MM.1S (cell line): ENCODE results near the gene EXOC3L1.

Source experiments
- DNase-seq: peaks from one replicate; pipeline ENCODE4 v3.0.0-alpha.2; 2015
- H2AFZ ChIP-seq: fragments of 300-600 bp; sonication (generic); 2 replicates; pipeline ENCODE4 v1.6.0; 2016; ENCODE audit warnings: antibody characterized with exemption, low read length
- H3F3A ChIP-seq: fragments of 300-600 bp; sonication (generic); 2 replicates; pipeline ENCODE4 v1.6.1; 2016; ENCODE audit warnings: mild to moderate bottlenecking, antibody characterized with exemption, low read length, moderate library complexity, mixed read lengths; ENCODE audit not compliant: insufficient read depth
- H3K27ac ChIP-seq: fragments of 300-600 bp; sonication (generic); 2 replicates; pipeline ENCODE4 v1.5.1; 2016; ENCODE audit warnings: mild to moderate bottlenecking, low read length
- H3K27me3 ChIP-seq: fragments of 300-600 bp; sonication (generic); replicated peaks from 2 replicates; pipeline ENCODE4 v1.6.0; 2016; ENCODE audit warnings: low read length; ENCODE audit not compliant: insufficient read depth
- H3K36me3 ChIP-seq: fragments of 300-600 bp; sonication (generic); replicated peaks from 2 replicates; pipeline ENCODE4 v1.6.1; 2016; ENCODE audit warnings: mild to moderate bottlenecking, low read length, mixed read lengths; ENCODE audit not compliant: insufficient read depth
- H3K4me1 ChIP-seq: fragments of 300-600 bp; sonication (generic); 2 replicates; pipeline ENCODE4 v1.6.1; 2016; ENCODE audit warnings: low read length, mixed read lengths
- H3K4me2 ChIP-seq: fragments of 300-600 bp; sonication (generic); 2 replicates; pipeline ENCODE4 v1.6.0; 2016; ENCODE audit warnings: low read depth, low read length
- H3K4me3 ChIP-seq: fragments of 300-600 bp; sonication (generic); 2 replicates; pipeline ENCODE4 v1.5.1; 2016; ENCODE audit warnings: low read length, mixed read lengths
- H3K79me2 ChIP-seq: fragments of 300-600 bp; sonication (generic); 2 replicates; pipeline ENCODE4 v1.6.1; 2016; ENCODE audit warnings: mixed run types, low read length, mixed read lengths
- H3K9ac ChIP-seq: fragments of 300-600 bp; sonication (generic); 2 replicates; pipeline ENCODE4 v1.6.1; 2016; ENCODE audit warnings: low read length, mixed read lengths
- H3K9me2 ChIP-seq: fragments of 300-600 bp; sonication (generic); replicated peaks from 2 replicates; pipeline ENCODE4 v1.6.1; 2016; ENCODE audit warnings: mild to moderate bottlenecking, low read length, mixed read lengths; ENCODE audit not compliant: insufficient read depth
- H3K9me3 ChIP-seq: fragments of 300-600 bp; sonication (generic); replicated peaks from 2 replicates; pipeline ENCODE4 v1.6.1; 2016; ENCODE audit warnings: mild to moderate bottlenecking, low read length, mixed read lengths; ENCODE audit not compliant: insufficient read depth
- H4K20me1 ChIP-seq: fragments of 300-600 bp; sonication (generic); 2 replicates; pipeline ENCODE4 v1.6.1; 2016; ENCODE audit warnings: mild to moderate bottlenecking, low read length, moderate library complexity, mixed read lengths; ENCODE audit not compliant: insufficient read depth
- EZH2 ChIP-seq: fragments of 300-600 bp; sonication (generic); optimal IDR thresholded peaks from 2 replicates; pipeline ENCODE3; 2017; ENCODE audit warnings: low read depth, mild to moderate bottlenecking, antibody characterized with exemption, low read length, mixed read lengths
- EZH2phosphoT487 ChIP-seq: fragments of 300-600 bp; sonication (generic); IDR thresholded peaks from 2 replicates; pipeline ENCODE4 v1.6.1; 2018; ENCODE audit warnings: antibody characterized with exemption, low read length
- TF ChIP-seq, protein P1 (sequence below): fragments of 300-600 bp; sonication (generic); IDR thresholded peaks from 2 replicates; pipeline ENCODE4 v1.5.1; 2016; ENCODE audit warnings: antibody characterized with exemption, low read length, mixed read lengths

The EXOC3L1 gene

GRCh38 chr16:67184995-67185650, 4.8 kb downstream of the EXOC3L1 start:
- TF ChIP-seq, protein P1, sequence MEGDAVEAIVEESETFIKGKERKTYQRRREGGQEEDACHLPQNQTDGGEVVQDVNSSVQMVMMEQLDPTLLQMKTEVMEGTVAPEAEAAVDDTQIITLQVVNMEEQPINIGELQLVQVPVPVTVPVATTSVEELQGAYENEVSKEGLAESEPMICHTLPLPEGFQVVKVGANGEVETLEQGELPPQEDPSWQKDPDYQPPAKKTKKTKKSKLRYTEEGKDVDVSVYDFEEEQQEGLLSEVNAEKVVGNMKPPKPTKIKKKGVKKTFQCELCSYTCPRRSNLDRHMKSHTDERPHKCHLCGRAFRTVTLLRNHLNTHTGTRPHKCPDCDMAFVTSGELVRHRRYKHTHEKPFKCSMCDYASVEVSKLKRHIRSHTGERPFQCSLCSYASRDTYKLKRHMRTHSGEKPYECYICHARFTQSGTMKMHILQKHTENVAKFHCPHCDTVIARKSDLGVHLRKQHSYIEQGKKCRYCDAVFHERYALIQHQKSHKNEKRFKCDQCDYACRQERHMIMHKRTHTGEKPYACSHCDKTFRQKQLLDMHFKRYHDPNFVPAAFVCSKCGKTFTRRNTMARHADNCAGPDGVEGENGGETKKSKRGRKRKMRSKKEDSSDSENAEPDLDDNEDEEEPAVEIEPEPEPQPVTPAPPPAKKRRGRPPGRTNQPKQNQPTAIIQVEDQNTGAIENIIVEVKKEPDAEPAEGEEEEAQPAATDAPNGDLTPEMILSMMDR, result peak; percentile 90
- TF ChIP-seq EZH2phosphoT487, result no peak
- H3K9me2 ChIP-seq, result no peaks in the 10 kb centered on the region
- no peak overlapping the region for H3K9ac ChIP-seq
- no peaks in the 10 kb centered on the region for H3K36me3 ChIP-seq
- peaks cover 16% of the 10 kb centered on the region for H3K4me1 ChIP-seq
- peaks cover 17% of the 10 kb centered on the region for H3K79me2 ChIP-seq
- peak; percentile 76 for DNase-seq
- H3K4me3 ChIP-seq, result peak overlapping the region; percentile 83; the same call in 1 of the 2 replicates
- H3K9me3 ChIP-seq, result no peaks in the 10 kb centered on the region
- H3F3A ChIP-seq, result peaks cover 9% of the 10 kb centered on the region; the same call in 1 of the 2 replicates
- no peak overlapping the region for H3K27ac ChIP-seq
- no peak overlapping the region for H2AFZ ChIP-seq
- no peaks in the 10 kb centered on the region for H4K20me1 ChIP-seq
- H3K4me2 ChIP-seq, result peak overlapping the region; percentile 87
- peaks cover 13% of the 10 kb centered on the region for H3K27me3 ChIP-seq

DNA sequence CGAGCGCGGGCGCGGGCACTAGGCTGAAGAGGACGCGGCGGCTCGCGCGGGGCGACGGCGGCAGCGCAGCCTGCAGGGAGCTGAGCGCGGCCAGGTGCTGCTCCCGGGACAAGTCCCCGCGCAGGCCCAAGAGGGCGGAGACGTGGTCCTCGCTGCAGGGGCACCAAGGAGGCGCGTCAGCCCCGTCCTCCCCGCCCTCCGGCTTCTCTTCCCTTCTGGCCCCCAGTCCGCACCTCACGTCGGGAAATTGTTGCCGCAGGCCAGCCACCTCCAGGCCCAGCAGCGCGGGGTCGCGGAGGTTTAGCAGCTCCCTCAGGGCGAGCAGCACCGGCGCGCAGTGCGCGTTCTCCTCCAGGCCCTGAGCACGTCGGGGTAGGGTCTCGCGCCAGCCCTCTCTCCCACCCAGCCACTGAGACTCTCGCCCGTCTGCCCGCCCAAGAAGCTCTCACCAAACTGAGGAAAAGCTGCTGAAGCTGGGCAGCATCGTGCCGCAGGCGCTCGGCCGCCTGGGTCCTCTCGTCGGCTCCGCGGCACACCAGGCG, 5.4 kb downstream of the EXOC3L1 start:
- peak overlapping the region; percentile 87 for H3K4me2 ChIP-seq
- H4K20me1 ChIP-seq, result no peaks in the 10 kb centered on the region
- peaks cover 16% of the 10 kb centered on the region for H3K4me1 ChIP-seq
- TF ChIP-seq EZH2phosphoT487 (no peak), EZH2 (no peak)
- TF ChIP-seq, protein P1, result no peak
- H3K27me3 ChIP-seq, result peaks cover 13% of the 10 kb centered on the region
- H3K27ac ChIP-seq, result peak overlapping the region; percentile 78; the same call in 1 of the 2 replicates
- H3K9ac ChIP-seq, result peak overlapping the region; percentile 87; the same call in 1 of the 2 replicates
- H2AFZ ChIP-seq, result peak overlapping the region; percentile 74
- peaks cover 9% of the 10 kb centered on the region; the same call in 1 of the 2 replicates for H3F3A ChIP-seq
- H3K79me2 ChIP-seq, result peaks cover 17% of the 10 kb centered on the region
- no peaks in the 10 kb centered on the region for H3K9me3 ChIP-seq
- peak overlapping the region; percentile 83 for H3K4me3 ChIP-seq
- no peaks in the 10 kb centered on the region for H3K9me2 ChIP-seq
- peak; percentile 36 for DNase-seq
- no peaks in the 10 kb centered on the region for H3K36me3 ChIP-seq

- H3K9me2 ChIP-seq, result no peaks in the 10 kb centered on the region
- peaks cover 13% of the 10 kb centered on the region for H3K27me3 ChIP-seq
- H3K4me2 ChIP-seq, result peak within 1 kb of the TSS; percentile 87
- H3K79me2 ChIP-seq, result peaks cover 17% of the 10 kb centered on the region
- peak within 1 kb of the TSS; percentile 87 for H3K9ac ChIP-seq
- H4K20me1 ChIP-seq, result no peaks in the 10 kb centered on the region
- H3K36me3 ChIP-seq, result no peaks in the 10 kb centered on the region
- H2AFZ ChIP-seq, result peak within 1 kb of the TSS; percentile 79
- H3K27ac ChIP-seq, result peak within 1 kb of the TSS; percentile 78; the same call in 1 of the 2 replicates
- TF ChIP-seq, protein P1, result no peak
- TF ChIP-seq EZH2 (no peak), EZH2phosphoT487 (no peak)
- H3K9me3 ChIP-seq, result no peaks in the 10 kb centered on the region
- H3F3A ChIP-seq, result peaks cover 9% of the 10 kb centered on the region; the same call in 1 of the 2 replicates
- peak; percentile 97 for DNase-seq
- peaks cover 19% of the 10 kb centered on the region for H3K4me1 ChIP-seq
- peak within 1 kb of the TSS; percentile 83 for H3K4me3 ChIP-seq
Observed at GRCh38 chr16:67183627-67184452, 6.1 kb downstream of the EXOC3L1 start, which contains the start of gene MATCAP1. TSS of gene MATCAP1 (minus strand) at chr16:67183963. CDS start at chr16:67180610, 3,353 bp downstream.
